Uterine smooth muscle cell (primary cell): Measurements from ENCODE around the gene SON. TPM values are rescaled to one million over a fixed set of nuclear protein-coding genes. Genes with fewer than 3 reads are reported as not detected.

ENCODE experiments used
- total RNA-seq: library from RNA; depleted of rRNA; stranded (reverse); fragments of >200 nt; gene quantifications from 2 replicates; pipeline ENCODE4 v1.2.3, GENCODE V29; 2014

Gene SON
- 139 and 176 TPM in 2 replicates for total RNA-seq

GRCh38 chr21:33542640-33543504 is at the start of gene SON:
TSS of gene SON (plus strand) at chr21:33543038. CDS start at chr21:33543093, 55 bp downstream.

GRCh38 chr21:33541756-33542639 is 840 bp upstream of the SON start, which contains the start of gene GART:
TSS of gene GART (minus strand) at chr21:33542117. CDS start at chr21:33539315, 2,802 bp downstream.

GRCh38 chr21:33588485-33589335 is 45.9 kb downstream of the SON start, which contains the start of gene DONSON:
TSS of gene DONSON (minus strand) at chr21:33588684. CDS start at chr21:33588641, 43 bp downstream.

Other genes starting within 250 kb of the SON start
- 13.5 and 17.7 TPM in 2 replicates for gene IFNAR1, start 218.1 kb upstream of the SON start, total RNA-seq
- gene IFNGR2, start 139.6 kb upstream of the SON start, total RNA-seq, result 37.4 and 44.2 TPM in 2 replicates
- gene TMEM50B, start 63.1 kb upstream of the SON start, total RNA-seq, result 38.2 and 81.9 TPM in 2 replicates
- gene DNAJC28, start 51.3 kb upstream of the SON start, total RNA-seq, result 1.1 and 1.5 TPM in 2 replicates
- 111 and 125 TPM in 2 replicates for gene GART, start 921 bp upstream of the SON start, total RNA-seq
- gene DONSON, start 45.6 kb downstream of the SON start, total RNA-seq, result 15.5 and 28.9 TPM in 2 replicates
- gene CRYZL1, start 98.7 kb downstream of the SON start, total RNA-seq, result 33.4 and 35.7 TPM in 2 replicates
- 31.1 and 42.6 TPM in 2 replicates for gene ITSN1, start 99.5 kb downstream of the SON start, total RNA-seq